CD14-positive monocyte (primary cell): ENCODE data around the gene MRPL45. TPM values are rescaled to one million over a fixed set of nuclear protein-coding genes. Genes with fewer than 3 reads are reported as not detected.

Experiments used
- DNase-seq, 3 donors: peaks; one replicate each; pipeline ENCODE4 v3.0.0-alpha.2; 2011 to 2022
- H2AFZ ChIP-seq: 2 replicates; pipeline ENCODE4 v1.6.0; 2012; ENCODE audit warnings: mild to moderate bottlenecking, low read depth, low read length, inconsistent platforms; ENCODE audit not compliant: insufficient read depth, poor library complexity, severe bottlenecking
- H3K27ac ChIP-seq, 2 donors: 1 replicate in 1 of 2; 2 replicates in 1 of 2; pipeline ENCODE4 v1.5.1; 2012 to 2013; ENCODE audit warnings: low read length in 2 of 2, control low read depth in 1 of 2, inconsistent platforms in 1 of 2, low read depth in 1 of 2, mild to moderate bottlenecking in 1 of 2
- H3K27me3 ChIP-seq, 2 donors: one replicate each; pipeline versions ENCODE4 v1.6.0 to v1.6.1; 2011 to 2013; ENCODE audit warnings: low read length in 2 of 2; ENCODE audit not compliant: control insufficient read depth in 2 of 2, insufficient read depth in 2 of 2
- H3K36me3 ChIP-seq, 2 donors: replicated peaks in 1 of 2; 1 replicate in 1 of 2; 2 replicates in 1 of 2; pipeline versions ENCODE4 v1.5.1 to v1.6.1; 2012 to 2013; ENCODE audit warnings: low read length in 2 of 2, control low read depth in 1 of 2, inconsistent platforms in 1 of 2, mild to moderate bottlenecking in 1 of 2; ENCODE audit not compliant: insufficient read depth in 2 of 2, control insufficient read depth in 1 of 2
- H3K4me1 ChIP-seq, 2 donors: 1 replicate in 1 of 2; 2 replicates in 1 of 2; pipeline versions ENCODE4 v1.5.1 to v1.6.1; 2012 to 2013; ENCODE audit warnings: low read length in 2 of 2, control low read depth in 1 of 2, inconsistent platforms in 1 of 2, mild to moderate bottlenecking in 1 of 2, moderate library complexity in 1 of 2; ENCODE audit not compliant: insufficient read depth in 2 of 2, control insufficient read depth in 1 of 2
- H3K4me2 ChIP-seq: replicated peaks from 2 replicates; pipeline ENCODE3; 2012; ENCODE audit warnings: low read length, moderate library complexity, mild to moderate bottlenecking; ENCODE audit not compliant: poor library complexity, severe bottlenecking; ENCODE audit errors: extremely low read depth
- H3K4me3 ChIP-seq, 3 experiments: fragments of 200-600 bp in 1 of 3; sonication (generic) in 1 of 3; replicated peaks in 1 of 3; 1 replicate in 2 of 3; 2 replicates in 1 of 3; pipeline ENCODE4 v1.5.1; 2011 to 2013; ENCODE audit warnings: low read length in 3 of 3, mild to moderate bottlenecking in 3 of 3, control low read depth in 2 of 3, low read depth in 2 of 3, inconsistent platforms in 1 of 3, moderate library complexity in 1 of 3
- H3K79me2 ChIP-seq: 2 replicates; pipeline ENCODE4 v1.6.0; 2012; ENCODE audit warnings: mild to moderate bottlenecking, control low read depth, inconsistent platforms, low read length, moderate library complexity; ENCODE audit not compliant: insufficient read depth
- H3K9ac ChIP-seq: 2 replicates; pipeline ENCODE4 v1.6.0; 2017; ENCODE audit warnings: low read length, mild to moderate bottlenecking; ENCODE audit not compliant: insufficient read depth, poor library complexity, severe bottlenecking
- H3K9me3 ChIP-seq, 2 donors: replicated peaks in 1 of 2; 1 replicate in 1 of 2; 2 replicates in 1 of 2; pipeline versions ENCODE4 v1.5.1 to v1.6.1; 2012 to 2013; ENCODE audit warnings: low read length in 2 of 2, control low read depth in 1 of 2; ENCODE audit not compliant: control insufficient read depth in 1 of 2, insufficient read depth in 1 of 2
- H4K20me1 ChIP-seq: 2 replicates; pipeline ENCODE4 v1.6.0; 2012; ENCODE audit warnings: mild to moderate bottlenecking, low read length, control low read depth, moderate library complexity; ENCODE audit not compliant: insufficient read depth
- H3K27ac Mint-ChIP-seq, 7 donors: one replicate each; pipeline ENCODE4 v1.8.0; 2020; ENCODE audit warnings: mild to moderate bottlenecking in 7 of 7, mixed read lengths in 7 of 7, moderate library complexity in 6 of 7, inconsistent platforms in 2 of 7
- H3K27me3 Mint-ChIP-seq, 3 donors: one replicate each; pipeline ENCODE4 v1.8.0; 2021 to 2022; ENCODE audit warnings: low read depth in 3 of 3, mild to moderate bottlenecking in 3 of 3, mixed read lengths in 3 of 3, moderate library complexity in 3 of 3, inconsistent platforms in 1 of 3
- H3K36me3 Mint-ChIP-seq, 2 donors: one replicate each; pipeline ENCODE4 v1.8.0; 2020; ENCODE audit warnings: mixed read lengths in 2 of 2, inconsistent platforms in 1 of 2, mild to moderate bottlenecking in 1 of 2
- H3K4me1 Mint-ChIP-seq: one replicate; pipeline ENCODE4 v1.8.0; 2020; ENCODE audit warnings: mild to moderate bottlenecking, mixed read lengths
- H3K4me3 Mint-ChIP-seq, 2 donors: one replicate each; pipeline ENCODE4 v1.8.0; 2020; ENCODE audit warnings: mild to moderate bottlenecking in 2 of 2, mixed read lengths in 2 of 2, moderate library complexity in 1 of 2
- H3K9me3 Mint-ChIP-seq, 7 donors: one replicate each; pipeline ENCODE4 v1.8.0; 2020 to 2022; ENCODE audit warnings: mixed read lengths in 7 of 7, mild to moderate bottlenecking in 6 of 7, moderate library complexity in 6 of 7, inconsistent platforms in 2 of 7
- WGBS: methylation state at CpG from one replicate; pipeline ENCODE4 v1.1.5; 2013; ENCODE audit warnings: missing lambda C conversion rate; ENCODE audit not compliant: insufficient coverage; 5-methylcytosine and 5-hydroxymethylcytosine counted together
- intact Hi-C, 2 donors: fragments of 100-400 bp; cut with micrococcal nuclease; formaldehyde crosslinking; loops; one replicate each; pipeline versions ENCODE4 v1.15.0 to v1.15.1; 2023
- polyA plus RNA-seq, 3 donors: library from polyadenylated mRNA; depleted of rRNA in 1 of 3; unstranded in 2 of 3; stranded (reverse) in 1 of 3; fragments of 300-500 nt in 2 of 3; fragments of >200 nt in 1 of 3; fragmentation: Illumina TruSeq in 2 of 3; gene quantifications; 1 replicate in 2 of 3; 2 replicates in 1 of 3; pipeline ENCODE4 v1.2.3, GENCODE V29; 2012 to 2021
- TF ChIP-seq, protein P1 (sequence below): fragments of 200-600 bp; IDR thresholded peaks from one replicate; pipeline ENCODE4 v1.8.0; 2022; ENCODE audit warnings: antibody characterized with exemption, mild to moderate bottlenecking

The MRPL45 gene
- polyA plus RNA-seq, 3 donors: 18.3 to 20.8 (median 19.8) TPM

DNA sequence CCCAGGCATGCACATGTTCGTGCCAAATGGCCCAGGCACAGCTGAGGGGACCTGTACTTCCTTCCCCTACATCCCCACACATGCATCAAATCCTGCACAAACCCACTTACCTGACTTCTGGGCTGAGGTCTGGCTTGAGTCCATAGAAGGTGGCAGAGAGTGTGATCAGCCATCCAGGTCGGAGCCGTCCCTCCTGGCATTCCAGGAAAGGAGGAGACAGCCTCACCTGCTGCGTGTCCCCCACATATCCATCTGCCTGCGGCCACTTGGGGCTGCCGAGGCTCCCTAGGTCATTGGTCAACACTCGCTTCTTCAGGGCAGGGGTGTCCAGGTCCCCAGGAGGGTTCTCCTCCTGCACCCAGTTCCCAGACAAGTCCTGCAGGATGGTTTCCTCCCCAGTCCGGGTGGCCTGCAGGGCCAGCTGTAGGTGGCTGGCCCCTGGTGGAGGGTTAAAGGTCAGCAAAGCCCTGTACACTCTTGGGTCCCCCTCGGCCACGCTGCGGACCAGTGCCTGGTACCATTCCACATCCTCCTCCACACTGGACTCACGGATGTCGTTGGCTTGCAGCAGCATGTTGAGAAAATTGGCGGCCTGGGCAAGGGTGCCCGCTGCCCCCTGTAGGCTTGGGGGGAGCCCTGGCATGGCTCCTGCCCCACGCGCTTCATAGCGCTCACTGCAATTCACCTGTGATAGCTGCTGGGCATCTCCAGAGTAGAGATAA lies 46.1 kb downstream of the MRPL45 start:
- intact Hi-C loops: no loop called here
- no peak overlapping the region for H3K4me3 Mint-ChIP-seq

DNA sequence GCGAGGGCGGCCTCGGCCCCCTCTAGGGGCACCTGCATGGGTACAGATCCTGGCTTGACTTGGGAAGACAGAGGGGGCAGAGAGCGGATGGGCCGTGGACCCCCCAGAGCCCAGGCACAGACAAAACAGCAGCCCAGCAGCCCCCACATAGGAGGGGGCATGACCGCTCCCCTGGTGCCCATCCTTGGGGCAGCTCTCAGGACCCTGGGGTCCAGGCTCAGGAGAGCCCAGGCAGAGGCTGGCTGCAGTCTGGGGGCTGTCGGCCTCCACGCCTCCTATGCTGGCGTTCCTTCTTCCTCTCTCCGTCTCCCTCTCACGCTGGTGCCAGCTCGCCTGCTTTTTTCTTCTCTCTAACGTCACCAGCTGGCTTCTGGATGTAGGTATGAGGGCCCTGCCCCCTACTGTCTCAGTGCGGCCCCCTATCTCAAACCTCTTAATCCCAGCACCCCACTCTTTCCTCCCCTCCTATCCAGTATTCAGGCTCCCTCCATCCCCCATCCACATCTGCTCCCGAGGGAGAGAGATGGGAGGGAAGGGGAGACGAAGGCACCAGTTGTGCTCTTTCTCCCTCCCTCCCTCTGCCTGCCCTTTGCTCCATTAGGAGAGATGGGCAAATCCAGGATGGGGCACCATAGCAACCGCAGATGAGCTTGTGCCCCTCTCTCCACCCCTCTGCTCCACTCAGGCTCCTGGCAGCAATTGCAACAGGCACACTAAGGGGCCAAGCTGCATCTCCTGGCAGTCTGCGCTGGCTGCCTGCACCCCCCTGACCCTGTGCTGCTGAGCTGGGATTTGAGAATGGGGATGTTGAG lies 46.8 kb downstream of the MRPL45 start, which contains the start of gene GPR179:
GPR179 (minus strand) TSS at position 349 of the 812 bp plus-strand sequence; CDS start at position 182, 167 bp downstream.
- H3K27me3 ChIP-seq: no peaks in the 10 kb centered on the region

More for the DNA sequence above, 46.1 kb downstream of the MRPL45 start:
- no peaks in the 10 kb centered on the region for H3K9me3 Mint-ChIP-seq
- Histone ChIP-seq H3K36me3 (no peaks in the 10 kb centered on the region), H3K9me3 (no peaks in the 10 kb centered on the region), H3K27me3 (no peaks in the 10 kb centered on the region), H2AFZ (no peak overlapping the region), H3K4me2 (no peak overlapping the region), H4K20me1 (no peaks in the 10 kb centered on the region), H3K79me2 (no peaks in the 10 kb centered on the region), H3K27ac (no peak overlapping the region), H3K9ac (no peak overlapping the region), H3K4me3 (no peak overlapping the region), H3K4me1 (no peaks in the 10 kb centered on the region)
- H3K4me1 Mint-ChIP-seq: no peaks in the 10 kb centered on the region
- DNase-seq: no peak
- no peaks in the 10 kb centered on the region for H3K36me3 Mint-ChIP-seq
- no peak overlapping the region for H3K27ac Mint-ChIP-seq
- TF ChIP-seq, protein P1, sequence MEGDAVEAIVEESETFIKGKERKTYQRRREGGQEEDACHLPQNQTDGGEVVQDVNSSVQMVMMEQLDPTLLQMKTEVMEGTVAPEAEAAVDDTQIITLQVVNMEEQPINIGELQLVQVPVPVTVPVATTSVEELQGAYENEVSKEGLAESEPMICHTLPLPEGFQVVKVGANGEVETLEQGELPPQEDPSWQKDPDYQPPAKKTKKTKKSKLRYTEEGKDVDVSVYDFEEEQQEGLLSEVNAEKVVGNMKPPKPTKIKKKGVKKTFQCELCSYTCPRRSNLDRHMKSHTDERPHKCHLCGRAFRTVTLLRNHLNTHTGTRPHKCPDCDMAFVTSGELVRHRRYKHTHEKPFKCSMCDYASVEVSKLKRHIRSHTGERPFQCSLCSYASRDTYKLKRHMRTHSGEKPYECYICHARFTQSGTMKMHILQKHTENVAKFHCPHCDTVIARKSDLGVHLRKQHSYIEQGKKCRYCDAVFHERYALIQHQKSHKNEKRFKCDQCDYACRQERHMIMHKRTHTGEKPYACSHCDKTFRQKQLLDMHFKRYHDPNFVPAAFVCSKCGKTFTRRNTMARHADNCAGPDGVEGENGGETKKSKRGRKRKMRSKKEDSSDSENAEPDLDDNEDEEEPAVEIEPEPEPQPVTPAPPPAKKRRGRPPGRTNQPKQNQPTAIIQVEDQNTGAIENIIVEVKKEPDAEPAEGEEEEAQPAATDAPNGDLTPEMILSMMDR: no peak
- WGBS: 98% methylated on average over 14 of the region's 18 CpGs
- H3K27me3 Mint-ChIP-seq: peaks cover 1% of the 10 kb centered on the region in 3 donors

More for the DNA sequence above, 46.8 kb downstream of the MRPL45 start, which contains the start of gene GPR179:
- Histone ChIP-seq H3K4me2 (no peak within 1 kb of the TSS), H3K9ac (no peak within 1 kb of the TSS), H2AFZ (no peak within 1 kb of the TSS), H3K4me3 (no peak within 1 kb of the TSS), H3K27ac (no peak within 1 kb of the TSS), H3K9me3 (no peaks in the 10 kb centered on the region), H3K36me3 (no peaks in the 10 kb centered on the region), H3K79me2 (no peaks in the 10 kb centered on the region), H4K20me1 (no peaks in the 10 kb centered on the region), H3K4me1 (no peaks in the 10 kb centered on the region)
- TF ChIP-seq, protein P1: no peak
- no peak for DNase-seq
- H3K4me1 Mint-ChIP-seq: no peaks in the 10 kb centered on the region
- WGBS: 89% methylated on average over 3 of the region's 18 CpGs
- peaks cover 1% of the 10 kb centered on the region in 3 donors for H3K27me3 Mint-ChIP-seq
- no peak within 1 kb of the TSS for H3K27ac Mint-ChIP-seq
- intact Hi-C loops: no loop called here
- no peak within 1 kb of the TSS for H3K4me3 Mint-ChIP-seq
- no peaks in the 10 kb centered on the region for H3K9me3 Mint-ChIP-seq
- H3K36me3 Mint-ChIP-seq: no peaks in the 10 kb centered on the region
